ENCODE measurements around the gene CPNE6.

CPNE6 gene

DNA sequence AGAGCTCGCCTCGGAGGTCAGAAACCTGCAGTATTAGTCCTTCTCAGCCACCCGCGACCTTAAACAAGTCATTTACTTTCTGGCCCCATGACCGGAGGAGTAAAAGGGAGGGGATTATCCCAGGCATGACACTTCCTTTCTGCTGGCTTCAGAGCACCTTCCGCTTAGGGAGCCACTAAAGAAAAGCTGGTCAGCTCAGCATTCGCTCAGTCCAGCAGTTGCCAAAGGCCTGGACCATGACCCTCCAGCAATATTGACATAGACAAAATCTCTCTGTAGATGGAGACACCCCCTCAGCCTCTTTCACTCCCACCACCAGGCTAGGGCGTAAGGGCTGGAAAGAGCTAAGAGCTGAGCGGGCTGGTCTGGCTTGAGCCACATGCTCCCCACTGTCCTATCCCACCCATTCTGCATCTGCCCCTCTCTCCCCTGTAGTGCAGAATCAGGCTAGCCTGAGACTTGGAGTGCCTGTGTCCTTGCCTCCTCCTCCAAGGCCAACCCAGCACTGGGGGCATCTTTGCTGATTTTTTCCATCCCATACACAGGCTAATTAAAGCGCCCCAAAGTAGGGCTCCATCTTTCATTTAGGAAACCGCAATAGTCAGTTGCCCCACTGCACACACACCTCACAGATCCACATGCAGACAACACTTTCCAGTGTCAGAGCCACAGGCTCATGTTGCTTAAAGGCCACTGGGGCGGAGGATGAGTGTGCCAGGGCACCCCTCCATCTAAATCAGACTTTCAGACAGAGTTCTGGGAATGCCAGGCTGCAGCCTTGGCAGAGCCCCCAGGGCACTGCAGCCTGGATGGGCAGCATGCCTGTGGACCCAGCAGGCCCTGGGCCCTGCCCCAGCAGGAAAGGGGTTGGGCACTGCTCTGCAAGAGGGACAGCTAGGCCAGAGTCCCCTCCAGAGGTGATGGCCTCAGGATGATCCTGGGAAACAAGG is 4.0 kb upstream of the CPNE6 start:
- H2AK5ac ChIP-seq (ENCODE audit: low read length): no peak overlapping the region
- H3K4me3 ChIP-seq (ENCODE audit: low read length): no peak overlapping the region
- no peak overlapping the region for H2BK15ac ChIP-seq (replicated peaks; ENCODE audit: low read depth)
- H3K79me1 ChIP-seq (ENCODE audit: low read length): no peaks in the 10 kb centered on the region
- H3K4me2 ChIP-seq (ENCODE audit: low read length): no peak overlapping the region
- no peak overlapping the region for H3K9ac ChIP-seq (ENCODE audit: low read length)
- H3K4me1 ChIP-seq (ENCODE audit: control insufficient read depth, low read depth, low read length): no peaks in the 10 kb centered on the region
- no peak overlapping the region for H2BK5ac ChIP-seq (ENCODE audit: low read length)
- H3K79me2 ChIP-seq (ENCODE audit: control insufficient read depth, insufficient read depth, low read length): no peaks in the 10 kb centered on the region
- H3K36me3 ChIP-seq (ENCODE audit: control insufficient read depth, insufficient read depth, low read length): no peaks in the 10 kb centered on the region
- H4K8ac ChIP-seq (ENCODE audit: low read depth, low read length): no peak overlapping the region
- H3K27me3 ChIP-seq (ENCODE audit: insufficient read depth, low read length, poor library complexity): no peaks in the 10 kb centered on the region
- H3K18ac ChIP-seq (ENCODE audit: low read length): no peak overlapping the region
- no peak overlapping the region for H3K56ac ChIP-seq (ENCODE audit: low read length)
- no peak for DNase-seq
- no peak overlapping the region for H4K5ac ChIP-seq (ENCODE audit: low read length)
- H2BK120ac ChIP-seq (ENCODE audit: low read depth, low read length): no peak overlapping the region
- no peak overlapping the region for H3K4ac ChIP-seq (ENCODE audit: low read depth, low read length)
- no peak overlapping the region for H3K23ac ChIP-seq (ENCODE audit: low read length)
- H3K27ac ChIP-seq (ENCODE audit: low read depth, low read length): no peak overlapping the region
- no CpG with 5 or more reads among the region's 12 CpGs for WGBS (ENCODE audit: extremely low coverage, insufficient coverage, low lambda C conversion rate)

DNA sequence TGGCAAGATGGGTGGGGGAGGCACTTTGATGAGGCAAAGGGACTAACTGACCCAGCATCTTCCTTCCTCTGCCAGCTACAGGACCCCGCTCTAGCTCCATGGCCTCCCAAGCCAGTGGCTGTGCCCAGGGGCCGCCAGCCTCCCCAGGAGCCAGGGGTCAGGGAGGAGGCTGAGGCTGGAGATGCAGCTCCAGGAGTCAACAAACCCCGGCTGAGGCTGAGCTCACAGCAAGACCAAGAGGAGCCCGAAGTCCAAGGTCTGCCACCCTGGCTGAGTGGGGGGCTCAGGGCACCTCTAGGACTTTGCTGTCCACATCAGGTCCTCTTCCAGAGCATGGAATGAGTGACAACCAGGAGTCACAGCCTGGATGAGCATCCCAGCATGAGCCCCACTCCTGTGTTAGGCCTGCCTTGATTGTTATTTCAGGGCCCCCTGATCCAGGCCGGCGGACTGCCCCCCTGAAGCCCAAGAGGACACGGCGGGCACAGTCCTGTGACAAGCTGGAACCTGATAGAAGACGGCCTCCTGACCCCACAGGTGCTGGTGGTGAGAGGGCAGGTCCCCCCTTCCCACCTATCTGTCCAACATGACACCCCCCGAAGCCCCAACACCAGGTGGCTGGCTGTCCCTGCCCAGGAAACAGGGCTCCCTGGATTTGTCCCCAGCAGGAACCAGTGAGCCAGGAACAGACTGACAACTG is 2.5 kb upstream of the CPNE6 start:
- no peak overlapping the region for H3K27ac ChIP-seq (ENCODE audit: low read depth, low read length)
- no peak overlapping the region for H3K4me3 ChIP-seq (ENCODE audit: low read length)
- H3K79me1 ChIP-seq (ENCODE audit: low read length): no peaks in the 10 kb centered on the region
- no peak overlapping the region for H2BK5ac ChIP-seq (ENCODE audit: low read length)
- no peaks in the 10 kb centered on the region for H3K79me2 ChIP-seq (ENCODE audit: control insufficient read depth, insufficient read depth, low read length)
- H3K36me3 ChIP-seq (ENCODE audit: control insufficient read depth, insufficient read depth, low read length): no peaks in the 10 kb centered on the region
- H3K4me1 ChIP-seq (ENCODE audit: control insufficient read depth, low read depth, low read length): no peaks in the 10 kb centered on the region
- H4K5ac ChIP-seq (ENCODE audit: low read length): no peak overlapping the region
- WGBS (ENCODE audit: extremely low coverage, insufficient coverage, low lambda C conversion rate): no CpG with 5 or more reads among the region's 10 CpGs
- no peak overlapping the region for H3K9ac ChIP-seq (ENCODE audit: low read length)
- H4K8ac ChIP-seq (ENCODE audit: low read depth, low read length): no peak overlapping the region
- no peak overlapping the region for H3K18ac ChIP-seq (ENCODE audit: low read length)
- H2AK5ac ChIP-seq (ENCODE audit: low read length): no peak overlapping the region
- no peak overlapping the region for H2BK15ac ChIP-seq (replicated peaks; ENCODE audit: low read depth)
- no peak overlapping the region for H2BK120ac ChIP-seq (ENCODE audit: low read depth, low read length)
- H3K56ac ChIP-seq (ENCODE audit: low read length): no peak overlapping the region
- H3K4ac ChIP-seq (ENCODE audit: low read depth, low read length): no peak overlapping the region
- H3K27me3 ChIP-seq (ENCODE audit: insufficient read depth, low read length, poor library complexity): no peaks in the 10 kb centered on the region
- no peak overlapping the region for H3K4me2 ChIP-seq (ENCODE audit: low read length)
- no peak for DNase-seq
- no peak overlapping the region for H3K23ac ChIP-seq (ENCODE audit: low read length)

DNA sequence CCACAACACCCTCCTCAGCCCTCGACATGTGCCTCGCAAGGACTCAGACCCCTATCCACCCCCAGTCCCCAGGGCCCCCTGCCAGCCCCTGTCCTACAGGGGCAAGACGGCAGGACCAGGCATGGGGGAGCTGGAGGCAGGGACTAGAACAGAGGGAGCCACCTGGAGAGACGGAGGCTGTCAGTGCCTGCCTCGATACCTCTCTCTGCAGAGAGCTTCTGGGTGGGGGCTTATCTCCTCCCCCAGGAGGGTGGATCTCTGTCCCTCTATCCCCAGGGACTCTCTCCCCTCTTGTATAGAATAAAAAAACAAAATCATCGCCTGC is 2.0 kb upstream of the CPNE6 start:
- no peak overlapping the region for H3K23ac ChIP-seq (ENCODE audit: low read length)
- no peaks in the 10 kb centered on the region for H3K79me1 ChIP-seq (ENCODE audit: low read length)
- H3K4me2 ChIP-seq (ENCODE audit: low read length): no peak overlapping the region
- H4K5ac ChIP-seq (ENCODE audit: low read length): no peak overlapping the region
- no peaks in the 10 kb centered on the region for H3K27me3 ChIP-seq (ENCODE audit: insufficient read depth, low read length, poor library complexity)
- no peaks in the 10 kb centered on the region for H3K4me1 ChIP-seq (ENCODE audit: control insufficient read depth, low read depth, low read length)
- H2BK15ac ChIP-seq (replicated peaks; ENCODE audit: low read depth): no peak overlapping the region
- no peak overlapping the region for H2BK120ac ChIP-seq (ENCODE audit: low read depth, low read length)
- no peak overlapping the region for H3K27ac ChIP-seq (ENCODE audit: low read depth, low read length)
- no CpG with 5 or more reads among the region's 6 CpGs for WGBS (ENCODE audit: extremely low coverage, insufficient coverage, low lambda C conversion rate)
- H3K36me3 ChIP-seq (ENCODE audit: control insufficient read depth, insufficient read depth, low read length): no peaks in the 10 kb centered on the region
- H3K79me2 ChIP-seq (ENCODE audit: control insufficient read depth, insufficient read depth, low read length): no peaks in the 10 kb centered on the region
- no peak for DNase-seq
- no peak overlapping the region for H2AK5ac ChIP-seq (ENCODE audit: low read length)
- no peak overlapping the region for H3K9ac ChIP-seq (ENCODE audit: low read length)
- H3K56ac ChIP-seq (ENCODE audit: low read length): no peak overlapping the region
- H3K4me3 ChIP-seq (ENCODE audit: low read length): no peak overlapping the region
- H4K8ac ChIP-seq (ENCODE audit: low read depth, low read length): no peak overlapping the region
- no peak overlapping the region for H3K18ac ChIP-seq (ENCODE audit: low read length)
- H3K4ac ChIP-seq (ENCODE audit: low read depth, low read length): no peak overlapping the region
- H2BK5ac ChIP-seq (ENCODE audit: low read length): no peak overlapping the region

DNA sequence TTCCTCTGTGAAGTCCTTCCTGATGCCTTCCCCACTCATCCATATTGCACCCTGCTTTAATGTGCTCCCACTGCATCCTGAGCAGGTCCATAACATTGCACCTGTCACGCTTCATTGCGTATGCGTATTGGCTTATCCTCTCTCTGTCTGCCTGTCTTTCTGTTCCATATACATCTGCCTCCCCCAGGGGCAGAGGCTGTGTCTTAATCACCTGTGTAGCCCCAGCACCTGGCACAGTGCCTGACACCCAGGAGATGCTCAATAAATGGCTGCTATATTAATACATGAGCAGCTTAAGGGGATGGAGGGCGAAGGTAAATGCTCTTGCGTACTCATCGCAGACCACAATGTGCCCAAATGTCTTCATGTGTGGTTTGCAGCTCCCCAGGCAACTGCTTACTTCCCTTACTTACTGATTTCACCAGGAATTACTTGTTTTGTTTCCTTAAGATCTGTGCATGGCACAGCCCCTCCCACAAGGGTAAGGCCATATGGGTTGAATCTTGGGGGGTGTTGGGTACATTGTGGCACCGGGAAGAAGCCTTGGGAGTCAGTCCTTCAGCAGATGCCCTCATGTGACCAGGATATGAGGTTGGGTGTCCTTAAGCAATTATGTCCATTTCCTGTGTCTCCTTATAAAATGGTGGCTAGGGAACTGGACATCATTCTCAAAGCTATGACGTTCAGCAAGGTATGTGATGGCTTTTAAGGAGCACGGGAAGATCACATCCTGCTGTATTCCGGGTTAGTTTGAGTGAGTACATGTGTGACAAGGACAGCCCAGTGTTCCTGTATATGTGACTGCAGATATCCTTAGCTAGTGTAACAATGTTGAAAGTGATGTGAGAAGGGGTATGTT is 848 bp upstream of the CPNE6 start:
- Histone ChIP-seq H3K79me1 (ENCODE audit: low read length) (no peaks in the 10 kb centered on the region), H3K27ac (ENCODE audit: low read depth, low read length) (no peak overlapping the region), H3K79me2 (ENCODE audit: control insufficient read depth, insufficient read depth, low read length) (no peaks in the 10 kb centered on the region), H4K5ac (ENCODE audit: low read length) (no peak overlapping the region), H3K36me3 (ENCODE audit: control insufficient read depth, insufficient read depth, low read length) (no peaks in the 10 kb centered on the region), H3K18ac (ENCODE audit: low read length) (no peak overlapping the region), H3K27me3 (ENCODE audit: insufficient read depth, low read length, poor library complexity) (no peaks in the 10 kb centered on the region), H4K8ac (ENCODE audit: low read depth, low read length) (no peak overlapping the region), H3K56ac (ENCODE audit: low read length) (no peak overlapping the region), H3K4me1 (ENCODE audit: control insufficient read depth, low read depth, low read length) (no peaks in the 10 kb centered on the region), H2BK5ac (ENCODE audit: low read length) (no peak overlapping the region), H3K4ac (ENCODE audit: low read depth, low read length) (no peak overlapping the region), H2BK15ac (replicated peaks; ENCODE audit: low read depth) (no peak overlapping the region), H3K4me2 (ENCODE audit: low read length) (no peak overlapping the region), H2AK5ac (ENCODE audit: low read length) (no peak overlapping the region), H3K4me3 (ENCODE audit: low read length) (no peak overlapping the region), H2BK120ac (ENCODE audit: low read depth, low read length) (no peak overlapping the region), H3K23ac (ENCODE audit: low read length) (no peak overlapping the region), H3K9ac (ENCODE audit: low read length) (no peak overlapping the region)
- no peak for DNase-seq
- WGBS (ENCODE audit: extremely low coverage, insufficient coverage, low lambda C conversion rate): no CpG with 5 or more reads among the region's 10 CpGs

DNA sequence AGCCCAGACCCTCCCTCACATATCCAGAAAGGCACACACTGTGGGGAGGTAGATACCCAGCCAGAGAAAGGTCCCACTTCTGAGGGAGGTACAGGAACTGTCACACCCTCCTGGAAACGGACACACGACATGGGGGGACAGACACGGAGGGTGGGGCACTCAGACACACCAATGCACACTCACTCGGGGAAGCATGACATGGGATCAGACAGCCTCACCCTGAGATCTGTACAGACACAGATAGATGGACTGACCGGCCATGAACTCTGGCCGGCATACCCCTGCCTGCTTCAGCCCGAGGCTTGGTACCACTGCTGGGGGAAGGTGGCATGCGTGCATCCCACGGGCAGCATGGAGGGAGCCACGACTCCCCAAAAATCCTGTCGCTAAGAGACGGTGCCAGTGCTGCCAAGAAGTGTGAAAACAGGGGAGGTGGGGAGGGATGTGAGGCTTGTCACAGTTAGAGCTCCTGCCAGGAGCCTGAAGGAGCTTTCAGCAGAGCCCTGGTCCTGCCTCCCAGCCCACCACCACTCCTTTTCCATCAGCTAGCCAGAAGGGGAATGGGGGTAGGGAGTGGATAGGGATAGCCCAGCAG is 571 bp downstream of the CPNE6 start:
- no peak overlapping the region for H4K5ac ChIP-seq (ENCODE audit: low read length)
- no peak for DNase-seq
- H3K79me2 ChIP-seq (ENCODE audit: control insufficient read depth, insufficient read depth, low read length): no peaks in the 10 kb centered on the region
- H3K18ac ChIP-seq (ENCODE audit: low read length): no peak overlapping the region
- H4K8ac ChIP-seq (ENCODE audit: low read depth, low read length): no peak overlapping the region
- no peak overlapping the region for H3K4me2 ChIP-seq (ENCODE audit: low read length)
- no peaks in the 10 kb centered on the region for H3K4me1 ChIP-seq (ENCODE audit: control insufficient read depth, low read depth, low read length)
- no peaks in the 10 kb centered on the region for H3K36me3 ChIP-seq (ENCODE audit: control insufficient read depth, insufficient read depth, low read length)
- H2BK15ac ChIP-seq (replicated peaks; ENCODE audit: low read depth): no peak overlapping the region
- no peak overlapping the region for H3K23ac ChIP-seq (ENCODE audit: low read length)
- no peak overlapping the region for H3K4ac ChIP-seq (ENCODE audit: low read depth, low read length)
- no peaks in the 10 kb centered on the region for H3K27me3 ChIP-seq (ENCODE audit: insufficient read depth, low read length, poor library complexity)
- H3K4me3 ChIP-seq (ENCODE audit: low read length): no peak overlapping the region
- no CpG with 5 or more reads among the region's 12 CpGs for WGBS (ENCODE audit: extremely low coverage, insufficient coverage, low lambda C conversion rate)
- no peak overlapping the region for H2BK120ac ChIP-seq (ENCODE audit: low read depth, low read length)
- H3K27ac ChIP-seq (ENCODE audit: low read depth, low read length): no peak overlapping the region
- H2AK5ac ChIP-seq (ENCODE audit: low read length): no peak overlapping the region
- H2BK5ac ChIP-seq (ENCODE audit: low read length): no peak overlapping the region
- H3K79me1 ChIP-seq (ENCODE audit: low read length): no peaks in the 10 kb centered on the region
- H3K56ac ChIP-seq (ENCODE audit: low read length): no peak overlapping the region
- no peak overlapping the region for H3K9ac ChIP-seq (ENCODE audit: low read length)

Data from mesendoderm (in vitro differentiated cells).